ENCODE results near the gene PHACTR1. TPM values are rescaled to one million over a fixed set of nuclear protein-coding genes. Genes with fewer than 3 reads are reported as not detected.
"Not testable (repeated sequence)": the region's sequence is repeated elsewhere in the genome, so short reads cannot be mapped to it uniquely, and the experiment has no call there.

Gene PHACTR1
- total RNA-seq, 2 donors from 2014 or later = 6.0 to 12.9 TPM

GRCh38 chr6:13319891-13320564 is 603.5 kb downstream of the PHACTR1 start:
- WGBS, 2 donors = 91% methylated on average over 5 of the region's 5 CpGs
- H3K4me1 ChIP-seq = no peaks in the 10 kb centered on the region

GRCh38 chr6:13326031-13326586 is 609.5 kb downstream of the PHACTR1 start:
- H3K27me3 ChIP-seq; DNase-seq; H3K27ac ChIP-seq; H3K36me3 ChIP-seq (replicated peaks in 1 of 2; ENCODE audit: insufficient read depth in 1 of 2, low read depth in 2 of 2); intact Hi-C loops (cut with DNase I); H3K9me3 ChIP-seq; ATAC-seq; H3K4me3 ChIP-seq: not testable (repeated sequence)
- H3K4me1 ChIP-seq = peaks cover 20% of the 10 kb centered on the region
- 72 to 75% methylated on average over 3 of the region's 3 CpGs for WGBS, 2 donors

More at GRCh38 chr6:13319891-13320564, 603.5 kb downstream of the PHACTR1 start:
- TF ChIP-seq POLR2A (IDR thresholded peaks at IDR 0.05) = no peak
- DNase-seq = no peak
- Histone ChIP-seq H3K27me3 (no peaks in the 10 kb centered on the region), H3K27ac (no peak overlapping the region), H3K9me3 (no peaks in the 10 kb centered on the region), H3K36me3 (replicated peaks in 1 of 2; ENCODE audit: insufficient read depth in 1 of 2, low read depth in 2 of 2) (peaks cover 6 to 36% of the 10 kb centered on the region in 2 donors), H3K4me3 (no peak overlapping the region)
- no peak for ATAC-seq
- intact Hi-C loops (cut with DNase I) = no loop called here

GRCh38 chr6:13327691-13328075 is 611.1 kb downstream of the PHACTR1 start:
- Histone ChIP-seq H3K9me3 (no peaks in the 10 kb centered on the region), H3K27ac (peak overlapping the region in 3 of 4 donors; percentile 87 to 96 (median 95)), H3K4me3 (peak overlapping the region; percentile 52 to 54), H3K27me3 (no peaks in the 10 kb centered on the region), H3K36me3 (replicated peaks in 1 of 2; ENCODE audit: insufficient read depth in 1 of 2, low read depth in 2 of 2) (peaks cover 0 to 4% of the 10 kb centered on the region in 2 donors), H3K4me1 (peaks cover 20% of the 10 kb centered on the region)
- WGBS, 2 donors = 0% methylated on average over 10 of the region's 10 CpGs
- no peak for ATAC-seq
- TF ChIP-seq POLR2A (IDR thresholded peaks at IDR 0.05) = no peak
- TF ChIP-seq CTCF (IDR thresholded peaks at IDR 0.05) = no peak
- no peak for DNase-seq
- intact Hi-C loops (cut with DNase I) = no loop called here

GRCh38 chr6:13328076-13328874 is 611.7 kb downstream of the PHACTR1 start, which contains the start of gene TBC1D7:
Gene TBC1D7 (minus strand): TSS chr6:13328537. CDS start chr6:13326898, 1,639 bp downstream.
- WGBS, 2 donors = 0 to 1% methylated on average over 19 to 63 of the region's 63 CpGs
- no peaks in the 10 kb centered on the region for H3K27me3 ChIP-seq
- no peaks in the 10 kb centered on the region for H3K9me3 ChIP-seq
- ATAC-seq (peak; percentile 98), DNase-seq (peak; percentile 93 to 95 (median 95))
- H3K36me3 ChIP-seq (replicated peaks in 1 of 2; ENCODE audit: insufficient read depth in 1 of 2, low read depth in 2 of 2) = peaks cover 0 to 4% of the 10 kb centered on the region in 2 donors
- peak within 1 kb of the TSS; percentile 84 to 96 (median 91) for H3K27ac ChIP-seq
- TF ChIP-seq CTCF (IDR thresholded peaks at IDR 0.05) (peak in 4 of 7 experiments; percentile 18 to 46 (median 30)), POLR2A (IDR thresholded peaks at IDR 0.05) (peak; percentile 85 to 90 (median 88))
- intact Hi-C loops (cut with DNase I) = no loop called here
- peak within 1 kb of the TSS; percentile 52 to 54 for H3K4me3 ChIP-seq
- peaks cover 20% of the 10 kb centered on the region for H3K4me1 ChIP-seq

- peak; percentile 2 for ATAC-seq
- TF ChIP-seq POLR2A (IDR thresholded peaks at IDR 0.05) = no peak
- TF ChIP-seq CTCF (IDR thresholded peaks at IDR 0.05) = no peak
- WGBS, 2 donors = 0 to 2% methylated on average over 2 of the region's 2 CpGs
- no peak for DNase-seq
- intact Hi-C loops (cut with DNase I) = no loop called here
- H3K27me3 ChIP-seq = no peaks in the 10 kb centered on the region
- peak overlapping the region; percentile 52 to 54 for H3K4me3 ChIP-seq
- peak overlapping the region; percentile 84 to 96 (median 91) for H3K27ac ChIP-seq
- H3K9me3 ChIP-seq = no peaks in the 10 kb centered on the region
- H3K36me3 ChIP-seq (replicated peaks in 1 of 2; ENCODE audit: insufficient read depth in 1 of 2, low read depth in 2 of 2) = no peaks in the 10 kb centered on the region
- H3K4me1 ChIP-seq = peaks cover 20% of the 10 kb centered on the region
Measured at GRCh38 chr6:13328875-13329183, 612.3 kb downstream of the PHACTR1 start.
